Cerebellar cortex (tissue), 1 donor: ENCODE data around the gene DNM3.

ENCODE experiments used
- DNase-seq: peaks from one replicate; pipeline ENCODE4 v3.0.0-alpha.2; 2015; ENCODE audit warnings: low spot score

DNM3 gene

DNA sequence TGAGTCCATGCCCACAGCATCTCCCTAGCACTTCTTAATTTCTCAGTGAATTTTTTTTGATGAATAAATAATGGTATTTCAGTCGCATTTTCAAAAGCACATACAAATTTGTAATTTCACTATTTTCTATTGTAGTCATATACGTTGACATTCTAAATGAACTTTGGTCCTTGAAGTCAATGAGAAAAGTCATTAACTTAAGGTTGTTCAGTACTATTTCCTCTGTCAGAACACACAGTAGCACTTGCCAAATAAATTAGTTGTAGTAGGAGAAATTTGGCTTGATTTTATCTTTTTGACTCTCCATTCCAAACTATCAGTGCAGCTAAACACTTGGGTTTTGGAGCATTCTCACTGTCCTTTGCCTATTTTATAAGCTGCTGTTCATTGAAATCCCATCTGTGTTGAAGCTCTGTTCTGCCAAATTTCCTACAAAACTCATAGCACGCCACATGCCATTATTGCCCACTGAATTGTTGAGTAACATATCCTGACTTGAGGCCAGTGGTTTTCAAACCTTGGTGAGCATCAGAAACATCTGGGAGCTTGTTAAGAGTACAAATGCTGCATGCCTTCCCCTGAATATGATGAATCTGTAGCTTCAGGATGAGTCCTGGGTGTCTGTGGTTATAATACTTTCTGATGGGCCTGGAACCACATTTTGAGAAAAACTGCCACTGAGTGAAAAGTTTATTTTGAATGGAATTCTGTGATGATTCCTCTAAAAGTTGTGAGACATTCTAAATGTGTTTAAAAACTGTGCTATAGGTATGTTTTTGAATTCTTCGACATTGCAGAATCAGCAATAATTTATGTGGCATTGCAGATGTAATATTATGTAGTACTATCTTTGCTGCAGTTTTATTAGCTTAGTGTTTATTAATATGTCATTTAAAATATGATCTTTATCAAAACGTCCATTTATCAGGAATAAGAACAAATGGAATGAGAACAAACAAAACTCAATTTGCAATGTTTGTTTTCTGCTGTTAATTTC is 78.9 kb downstream of the DNM3 start:
- no peak for DNase-seq

DNA sequence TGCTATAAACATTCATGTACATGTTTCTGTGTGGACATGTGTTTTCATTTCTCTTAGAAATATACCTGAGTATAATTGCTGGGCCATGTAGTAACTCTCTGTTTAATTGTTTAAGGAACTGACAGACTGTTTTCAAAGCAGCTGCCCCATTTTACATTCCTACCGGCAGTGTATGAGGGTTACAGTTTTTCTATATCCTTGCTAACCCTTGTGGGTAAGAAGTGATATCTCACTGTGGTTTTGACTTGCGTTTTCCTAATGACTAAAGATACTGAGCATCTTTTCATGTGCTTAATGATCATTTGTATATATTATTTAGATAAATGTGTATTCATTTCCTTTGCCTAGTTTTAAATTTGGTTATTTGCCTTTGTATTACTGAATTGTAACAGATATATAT is 81.7 kb downstream of the DNM3 start:
- DNase-seq: no peak

DNA sequence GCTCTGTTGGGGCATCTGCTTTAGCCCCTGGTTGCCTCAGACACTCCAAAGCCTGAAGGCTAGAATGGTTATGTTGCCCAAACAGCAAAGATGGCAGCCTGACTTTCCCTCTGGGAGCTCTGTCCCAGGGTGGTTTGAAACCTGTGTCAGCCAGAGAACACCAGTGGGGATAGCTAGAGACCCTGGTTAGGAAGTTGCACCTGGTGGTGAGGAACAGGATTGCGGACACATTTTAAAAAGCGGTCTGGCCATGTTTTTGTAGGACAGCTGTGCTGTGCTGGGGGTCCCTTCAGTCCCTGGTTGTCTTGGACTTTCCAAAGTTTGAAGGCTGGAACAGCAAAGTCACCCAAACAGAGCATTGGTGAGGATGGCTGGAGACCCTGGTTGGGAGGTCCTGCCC is 87.8 kb downstream of the DNM3 start:
- no peak for DNase-seq

DNA sequence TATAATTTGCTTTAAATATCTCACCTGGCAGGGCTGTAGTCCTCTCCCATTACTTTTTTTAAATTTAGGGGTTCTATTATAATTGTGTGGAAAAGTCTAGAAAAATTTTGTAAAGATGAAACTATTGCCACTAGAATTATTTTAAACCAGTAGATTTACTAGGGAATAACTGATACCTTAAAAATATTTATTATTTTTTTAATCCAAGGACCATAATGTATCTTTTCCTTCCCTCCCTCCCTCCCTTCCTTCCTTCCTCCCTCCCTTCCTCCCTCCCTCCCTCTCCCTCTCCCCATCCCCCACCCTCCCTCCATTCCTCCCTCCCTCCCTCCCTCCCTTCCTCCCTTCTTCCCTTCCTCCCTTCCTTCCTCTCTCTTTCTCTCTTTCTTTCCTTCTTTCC is 90.5 kb downstream of the DNM3 start:
- DNase-seq: no peak

DNA sequence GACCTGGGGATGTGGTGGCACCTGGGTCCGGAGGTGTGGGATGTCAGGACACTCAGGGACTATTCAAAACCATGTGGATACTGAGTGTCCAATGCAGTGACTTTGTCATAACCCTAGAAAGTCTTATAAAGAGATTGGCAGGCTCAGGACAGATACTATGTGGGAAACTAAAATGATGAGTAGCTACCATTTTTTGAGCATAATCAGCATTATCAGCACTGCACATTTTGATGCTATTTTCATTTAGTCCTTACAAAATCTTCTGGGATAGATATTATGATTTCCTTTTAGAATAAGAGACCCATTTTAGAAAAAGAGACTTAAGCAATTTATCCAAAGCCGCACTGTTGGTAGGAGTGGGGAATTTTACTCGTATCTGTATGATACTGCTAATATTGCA is 93.4 kb downstream of the DNM3 start:
- DNase-seq: no peak

DNA sequence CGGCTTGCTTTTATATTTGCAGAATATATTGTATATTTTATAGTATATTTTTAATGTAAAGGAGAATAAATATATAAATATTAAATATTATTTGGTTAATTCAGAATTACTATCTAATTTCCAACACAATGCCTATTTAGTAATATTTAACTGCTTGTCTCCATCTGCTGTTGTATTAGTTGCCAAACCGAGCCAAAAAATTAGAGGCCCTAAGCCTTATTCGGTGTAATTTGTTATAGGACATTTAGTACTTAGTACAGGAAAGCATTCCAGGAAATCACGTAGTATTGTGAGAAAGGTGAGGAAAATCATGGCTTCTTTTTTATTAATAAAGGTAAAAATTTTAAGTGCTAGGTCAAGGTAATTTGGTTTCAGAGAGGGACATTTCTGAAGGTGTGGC is 93.8 kb downstream of the DNM3 start:
- DNase-seq: peak; percentile 84

DNA sequence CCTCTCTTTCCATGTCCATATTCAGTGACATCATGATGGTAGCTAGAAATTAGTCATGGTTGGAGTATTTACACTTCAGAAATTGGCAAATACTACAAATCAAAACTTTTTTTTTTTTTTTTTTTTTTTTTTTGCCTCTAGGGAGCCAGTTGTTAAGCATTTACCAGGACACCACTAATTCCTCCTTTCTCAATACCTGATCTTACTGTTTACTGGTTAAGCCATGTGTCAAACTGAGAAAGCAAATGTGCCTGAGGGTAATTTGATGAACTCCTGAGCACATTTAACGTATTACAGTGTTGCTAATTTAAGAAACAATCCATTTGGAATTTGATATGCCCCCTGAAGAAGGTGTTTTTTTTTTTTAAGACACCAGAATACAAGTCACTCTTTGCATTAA is 94.4 kb downstream of the DNM3 start:
- no peak for DNase-seq

DNA sequence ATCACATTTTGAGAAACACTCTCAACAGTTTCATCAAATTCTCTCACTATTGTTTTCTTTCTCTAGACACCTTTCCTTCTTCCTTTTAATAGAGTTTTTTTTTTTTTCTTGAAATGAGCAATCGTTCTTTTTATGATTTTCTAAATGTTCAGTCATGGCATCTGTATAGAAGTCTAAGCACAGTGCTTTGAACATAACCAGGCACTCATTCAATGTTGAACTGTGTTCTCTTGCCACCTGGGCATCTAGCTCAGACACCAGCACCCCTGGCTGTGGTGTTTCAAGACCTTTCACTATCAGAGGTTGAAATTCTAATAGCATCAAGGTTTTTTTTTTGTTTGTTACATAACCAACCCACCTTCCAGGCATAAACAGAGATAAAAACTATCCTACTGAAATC is 96.6 kb downstream of the DNM3 start:
- DNase-seq: peak; percentile 33

DNA sequence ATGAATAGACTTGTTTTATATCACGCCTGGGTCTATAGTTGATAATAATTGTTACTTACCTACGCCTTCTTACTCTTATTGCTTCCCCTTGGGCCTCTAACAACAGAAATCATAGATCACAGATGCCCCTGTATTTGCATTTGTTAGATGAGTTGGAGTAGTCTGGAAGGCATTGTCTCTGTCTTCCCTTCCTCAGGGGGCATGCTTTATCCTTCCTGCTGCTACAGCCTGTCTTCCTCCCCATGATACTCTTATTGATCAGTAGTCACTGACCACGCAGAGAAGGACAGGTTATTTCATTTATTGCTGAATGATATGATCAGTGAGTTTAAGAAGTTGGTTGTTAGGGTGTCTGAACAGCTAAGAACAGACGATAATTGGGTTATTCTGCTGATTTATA is 98.4 kb downstream of the DNM3 start:
- DNase-seq: no peak

DNA sequence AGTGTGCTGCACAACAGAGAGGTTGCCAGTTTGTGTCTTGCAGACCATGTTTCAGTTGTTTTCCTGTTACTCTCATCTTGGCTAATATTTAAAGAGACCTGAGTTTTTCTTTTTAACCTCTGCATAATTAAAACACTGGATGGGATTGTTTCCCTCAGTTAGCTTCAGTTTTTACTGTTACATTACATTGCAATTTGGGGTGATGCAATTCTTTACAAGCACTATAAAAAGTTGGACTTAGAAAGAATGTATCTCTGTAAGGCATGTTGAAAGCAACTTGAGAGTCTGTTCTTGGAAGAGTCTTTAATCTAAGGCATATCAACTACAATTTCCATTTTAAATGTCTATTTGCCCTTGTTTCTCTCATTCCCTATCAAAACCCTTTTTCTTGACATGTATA is 99.1 kb downstream of the DNM3 start:
- no peak for DNase-seq

DNA sequence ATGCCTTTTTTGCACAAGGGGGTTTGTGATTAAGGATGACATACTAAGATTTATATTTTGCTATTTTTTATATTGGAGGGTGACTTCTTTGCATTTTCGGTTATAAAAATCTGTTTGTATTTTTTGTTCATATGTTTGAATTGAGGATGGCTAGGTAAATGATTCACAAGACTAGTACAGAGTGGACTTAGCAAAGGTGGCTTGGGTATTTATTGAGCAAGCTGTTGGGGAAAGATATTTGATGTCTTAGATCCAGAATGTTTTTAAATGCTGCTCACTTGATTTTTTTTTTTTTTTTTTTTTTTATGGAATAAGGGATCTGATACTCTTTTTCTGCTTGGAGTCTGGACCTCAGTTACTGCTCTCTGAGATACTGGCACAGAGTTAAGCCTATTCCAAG is 100.6 kb downstream of the DNM3 start:
- no peak for DNase-seq

DNA sequence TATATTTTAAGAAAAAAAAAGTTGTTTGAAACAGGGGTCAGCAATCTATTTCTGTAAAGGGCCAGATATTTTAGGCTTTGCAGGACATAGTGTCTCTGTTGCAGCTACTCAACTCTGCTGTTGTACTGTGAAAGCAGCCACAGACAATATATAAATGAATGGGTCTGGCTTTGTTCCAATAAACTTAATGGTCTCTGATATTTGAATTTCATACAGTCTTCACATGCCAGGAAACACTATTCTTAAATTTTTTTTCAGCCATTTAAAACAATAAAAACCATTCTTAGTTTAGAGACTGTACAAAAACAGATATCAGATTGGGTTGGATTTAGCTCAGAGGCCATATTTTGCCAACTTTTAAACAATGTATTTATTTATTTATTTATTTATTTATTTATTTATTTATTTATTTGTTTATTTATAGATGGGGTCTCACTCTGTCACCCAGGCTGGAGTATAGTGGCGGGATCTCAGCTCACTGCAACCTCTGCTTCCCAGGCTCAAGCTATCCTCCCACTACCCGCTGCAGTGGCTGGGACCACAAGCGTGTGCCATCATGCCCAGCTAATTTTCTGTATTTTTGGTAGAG is 102.8 kb downstream of the DNM3 start:
- DNase-seq: no peak

DNA sequence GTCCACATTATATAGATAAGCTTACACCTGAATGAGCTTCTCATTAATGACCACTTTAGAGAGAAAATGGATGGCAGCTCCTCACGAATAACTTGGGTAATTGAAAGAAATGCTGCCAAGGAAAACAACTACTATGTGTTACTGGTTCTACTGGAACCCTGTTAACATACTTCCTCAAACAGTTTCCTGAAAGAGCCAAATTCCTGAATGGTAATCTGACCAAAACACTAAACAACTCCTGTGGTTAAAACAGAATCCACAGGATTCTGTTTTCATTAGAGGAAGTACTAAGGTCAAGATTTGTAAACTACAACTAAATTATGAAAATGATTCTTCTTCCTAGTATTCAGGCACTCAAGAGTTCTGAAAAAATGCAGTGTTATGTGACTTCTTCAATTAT is 107.2 kb downstream of the DNM3 start:
- DNase-seq: no peak

DNA sequence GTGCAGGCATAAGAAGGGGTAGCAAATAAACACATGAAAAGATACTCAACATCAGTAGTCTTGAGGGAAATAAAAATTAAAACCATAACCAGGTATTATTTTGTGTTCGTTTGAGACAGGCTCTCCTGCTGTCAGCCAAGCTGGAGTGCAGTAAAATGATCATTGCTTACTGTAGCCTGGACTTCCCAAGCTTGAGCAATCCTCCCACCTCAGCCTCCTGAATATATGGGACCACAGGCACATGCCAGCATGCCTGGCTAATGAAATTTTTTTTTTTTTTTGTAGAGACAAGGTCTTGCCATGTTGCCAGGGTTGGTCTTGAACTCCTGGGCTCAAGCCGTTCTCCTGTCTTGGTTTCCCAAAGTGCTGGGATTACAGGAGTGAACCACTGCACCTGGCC is 108.0 kb downstream of the DNM3 start:
- DNase-seq: no peak

DNA sequence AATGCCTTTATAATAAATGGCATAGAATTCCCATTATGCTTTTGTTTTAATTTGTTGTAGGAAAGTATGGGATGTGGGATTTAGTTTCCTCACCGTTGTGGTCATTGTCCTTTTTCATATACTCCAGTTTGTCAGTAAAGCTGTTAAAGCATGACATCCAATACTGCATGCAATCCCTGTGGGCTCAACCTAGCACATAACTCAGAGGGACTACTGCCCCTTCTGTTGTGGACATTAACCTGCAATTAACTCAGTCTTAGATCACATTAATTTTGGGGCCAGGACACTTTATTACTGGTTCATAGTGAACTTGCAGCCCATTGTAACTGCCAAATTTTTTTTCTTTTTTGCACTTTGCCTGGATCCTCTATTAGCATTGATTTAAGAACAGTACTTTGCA is 112.5 kb downstream of the DNM3 start:
- peak; percentile 37 for DNase-seq

DNA sequence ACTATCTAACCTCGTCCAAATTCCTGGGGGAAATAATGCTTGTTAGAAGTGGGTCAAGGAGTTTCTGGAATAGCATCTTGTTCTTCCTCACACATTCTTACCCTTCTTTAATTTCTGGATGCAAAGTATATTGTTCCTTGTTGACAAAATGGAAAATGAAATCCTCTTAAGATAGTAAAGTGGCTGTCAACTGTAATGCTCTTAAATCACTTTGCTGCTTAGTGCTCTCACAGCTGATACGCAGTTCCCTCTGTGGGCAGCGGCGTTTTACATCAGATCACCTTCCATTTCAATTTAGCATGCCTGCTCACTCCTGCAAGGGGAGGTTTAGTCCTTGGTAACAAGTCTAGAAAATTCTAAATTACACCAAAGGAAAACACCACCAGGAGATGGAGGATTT is 113.1 kb downstream of the DNM3 start:
- DNase-seq: peak; percentile 57

DNA sequence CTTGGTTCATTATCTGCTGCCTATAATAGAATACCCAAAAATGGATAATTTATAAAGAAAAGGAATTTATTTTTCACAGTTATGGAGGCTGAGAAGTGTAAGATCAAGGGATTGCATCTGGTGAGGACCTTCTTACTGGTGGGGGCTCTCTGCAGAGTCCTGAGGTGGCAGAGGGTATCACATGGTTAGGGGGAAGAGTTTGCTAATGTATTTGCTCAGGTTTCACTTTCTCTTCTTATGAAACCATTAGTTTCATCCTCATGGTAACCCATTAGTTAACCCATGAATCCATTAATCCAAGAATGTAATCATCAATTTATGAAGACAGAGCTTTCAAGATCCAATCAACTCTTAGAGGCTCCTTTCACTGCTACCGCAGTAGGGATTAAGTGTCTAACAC is 120.6 kb downstream of the DNM3 start:
- no peak for DNase-seq

DNA sequence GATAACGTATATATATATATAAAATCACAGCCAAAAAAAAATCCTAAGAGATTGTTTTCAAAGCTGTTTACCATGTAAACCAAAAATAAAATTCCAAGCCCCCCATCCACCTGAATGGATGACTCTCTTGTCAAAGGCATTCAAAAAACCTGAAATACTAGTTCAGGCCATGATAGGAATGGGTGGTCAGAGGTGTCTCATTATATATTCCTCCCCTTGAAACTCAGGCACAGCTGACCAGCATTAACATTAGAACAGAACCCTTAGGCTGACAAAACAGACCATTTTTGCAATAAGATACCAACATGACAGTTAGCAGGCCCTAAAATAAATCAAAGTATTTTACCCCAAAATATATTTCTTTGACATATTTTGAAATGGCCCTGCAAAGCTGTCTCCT is 122.5 kb downstream of the DNM3 start:
- DNase-seq: no peak

DNA sequence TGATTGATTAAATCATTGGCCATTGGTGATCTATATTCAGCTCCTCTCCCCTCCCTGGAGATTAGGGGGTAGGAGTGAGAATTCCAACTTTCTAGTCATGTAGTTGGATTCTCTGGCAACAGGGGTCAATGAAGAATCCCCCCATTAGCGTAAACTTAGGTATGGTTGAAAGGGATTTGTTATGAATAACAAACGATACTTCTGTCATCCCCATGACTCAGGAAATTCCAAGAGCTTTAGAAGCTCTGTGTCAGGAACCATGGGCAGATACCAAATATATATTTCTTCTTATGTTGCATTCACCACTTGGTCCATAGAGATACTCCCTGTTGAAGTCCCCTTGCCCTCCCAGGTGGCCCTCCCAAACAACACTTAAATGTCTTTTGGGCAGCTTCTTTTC is 124.5 kb downstream of the DNM3 start:
- no peak for DNase-seq

DNA sequence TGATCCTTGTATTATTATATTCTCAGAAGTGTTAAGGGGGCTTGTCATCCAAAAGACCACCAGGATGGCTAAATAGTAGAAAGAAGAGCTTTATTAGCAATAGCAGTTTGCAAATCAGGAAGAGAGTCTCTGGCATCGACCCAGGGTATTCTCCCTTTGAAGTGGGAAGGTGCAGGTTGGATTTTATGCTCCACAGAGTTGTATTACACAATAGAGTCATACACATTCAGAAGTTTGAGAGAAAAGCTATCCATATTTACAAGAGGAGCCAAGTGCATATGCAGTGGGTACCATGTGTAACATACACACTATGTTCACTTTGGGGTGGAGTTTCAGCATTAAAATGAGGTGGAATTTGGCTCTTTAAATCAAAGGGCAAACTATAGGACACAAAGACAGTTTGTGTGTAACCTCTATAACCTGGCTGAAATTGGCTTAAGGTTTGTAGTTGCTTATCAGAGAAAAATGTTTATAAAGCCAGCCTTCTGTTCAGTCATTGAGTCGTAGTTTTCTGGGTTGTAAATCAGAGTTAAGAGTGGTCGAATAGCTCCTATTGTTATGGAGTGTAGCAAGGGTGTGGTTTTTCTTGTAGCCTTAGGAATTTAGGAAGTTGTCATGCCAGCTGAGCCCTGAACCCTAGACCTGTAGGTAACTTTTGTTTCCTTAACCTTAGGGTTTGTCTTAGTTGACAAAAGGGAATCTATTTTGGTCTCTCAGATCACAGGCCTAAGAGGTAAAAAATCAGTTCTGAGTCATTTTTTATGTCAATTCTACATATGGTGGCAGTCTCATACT is 125.3 kb downstream of the DNM3 start:
- no peak for DNase-seq

DNA sequence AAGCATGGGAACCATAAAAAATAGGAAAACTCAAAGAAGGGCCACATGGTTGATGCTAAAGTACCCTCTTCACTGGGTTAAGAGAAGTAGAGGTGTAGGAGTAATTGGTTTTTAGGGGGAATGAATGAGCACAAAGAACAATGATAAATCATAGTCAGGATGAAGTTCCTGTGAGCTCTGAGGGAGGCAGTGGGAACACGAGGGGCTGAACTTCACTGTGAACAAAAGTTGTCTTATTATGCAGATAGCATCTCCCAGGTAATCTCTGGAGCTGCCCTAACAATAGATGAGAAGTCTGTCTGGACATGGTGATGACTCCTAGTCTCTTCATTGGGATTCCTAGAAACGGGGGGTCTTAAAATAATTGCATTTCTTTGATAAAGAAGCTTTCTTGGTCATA is 127.9 kb downstream of the DNM3 start:
- DNase-seq: no peak

DNA sequence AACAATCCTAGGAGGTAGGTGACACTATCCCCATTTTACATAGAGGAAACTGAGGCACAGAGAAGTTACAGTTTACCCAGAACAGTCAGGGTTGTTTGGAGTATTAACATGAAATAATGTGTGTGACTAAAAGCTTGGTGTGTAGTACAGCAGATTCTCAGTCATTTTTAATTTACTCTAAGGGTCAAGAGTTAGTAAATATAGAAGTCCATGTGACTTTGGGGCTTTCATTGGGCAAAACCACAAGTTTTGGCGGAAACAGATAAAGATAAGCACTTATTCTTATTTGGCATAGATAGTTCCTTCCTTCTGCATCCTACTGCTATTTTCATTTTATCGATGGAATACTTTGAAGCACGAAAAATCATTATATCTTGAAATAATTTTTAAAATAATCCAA is 128.5 kb downstream of the DNM3 start:
- no peak for DNase-seq

DNA sequence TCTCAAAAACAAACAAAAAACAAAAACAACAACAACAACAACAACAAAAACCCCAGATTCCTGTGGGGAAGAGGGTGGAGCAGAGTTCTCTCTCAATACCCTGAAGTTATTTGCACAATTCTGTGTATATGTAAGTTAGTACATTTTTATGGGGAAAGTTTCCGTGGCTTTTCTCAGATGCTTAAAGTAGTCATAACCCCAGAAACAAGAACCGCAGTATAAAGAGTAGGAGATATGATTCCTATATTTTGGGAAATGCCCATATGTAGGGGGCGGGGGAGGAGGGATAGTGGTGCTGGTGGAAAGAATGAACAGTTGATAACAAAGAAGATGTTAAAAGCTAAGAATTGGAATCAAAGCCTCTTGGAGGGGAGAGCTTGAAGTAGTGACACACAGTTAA is 131.5 kb downstream of the DNM3 start:
- DNase-seq: no peak
